HEK293 (cell line): Measurements from ENCODE around the gene DPYSL3.

Source experiments
- GLI4 ChIP-seq: fragments of 450-650 bp; formaldehyde crosslinking; IDR thresholded peaks from 2 replicates; pipeline ENCODE4 v1.5.1; 2016; ENCODE audit warnings: missing biosample characterization, missing genetic modification characterization
- SP7 ChIP-seq: fragments of 450-650 bp; formaldehyde crosslinking; IDR thresholded peaks from 2 replicates; pipeline ENCODE4 v1.5.1; 2016; ENCODE audit warnings: missing biosample characterization, missing genetic modification characterization
- ZBTB21 ChIP-seq: fragments of 450-650 bp; formaldehyde crosslinking; IDR thresholded peaks from 2 replicates; pipeline ENCODE4 v1.5.1; 2017; ENCODE audit warnings: missing biosample characterization, missing genetic modification characterization
- ZNF221 ChIP-seq: fragments of 450-650 bp; formaldehyde crosslinking; IDR thresholded peaks from 2 replicates; pipeline ENCODE4 v1.5.1; 2017; ENCODE audit warnings: missing biosample characterization, missing genetic modification characterization, borderline replicate concordance
- ZNF24 ChIP-seq: fragments of 450-650 bp; formaldehyde crosslinking; IDR thresholded peaks from 2 replicates; pipeline ENCODE4 v1.5.1; 2016; ENCODE audit warnings: missing biosample characterization, missing genetic modification characterization
- ZNF341 ChIP-seq: fragments of 450-650 bp; formaldehyde crosslinking; IDR thresholded peaks from 2 replicates; pipeline ENCODE4; 2016; ENCODE audit warnings: low read depth, missing biosample characterization, missing genetic modification characterization
- TF ChIP-seq, protein P1 (sequence below): sonication (generic); formaldehyde crosslinking; IDR thresholded peaks from 2 replicates; pipeline ENCODE4 v1.8.1; 2022; ENCODE audit warnings: mild to moderate bottlenecking, moderate library complexity, missing genetic modification reagents
- TF ChIP-seq, protein P2 (sequence below): fragments of 450-650 bp; formaldehyde crosslinking; IDR thresholded peaks from 2 replicates; pipeline ENCODE4 v1.5.1; 2016; ENCODE audit warnings: missing biosample characterization, missing genetic modification characterization
- TF ChIP-seq, protein P3 (sequence below): fragments of 450-650 bp; formaldehyde crosslinking; IDR thresholded peaks from 2 replicates; pipeline ENCODE4 v1.5.1; 2016; ENCODE audit warnings: missing biosample characterization, missing genetic modification characterization

DNA sequence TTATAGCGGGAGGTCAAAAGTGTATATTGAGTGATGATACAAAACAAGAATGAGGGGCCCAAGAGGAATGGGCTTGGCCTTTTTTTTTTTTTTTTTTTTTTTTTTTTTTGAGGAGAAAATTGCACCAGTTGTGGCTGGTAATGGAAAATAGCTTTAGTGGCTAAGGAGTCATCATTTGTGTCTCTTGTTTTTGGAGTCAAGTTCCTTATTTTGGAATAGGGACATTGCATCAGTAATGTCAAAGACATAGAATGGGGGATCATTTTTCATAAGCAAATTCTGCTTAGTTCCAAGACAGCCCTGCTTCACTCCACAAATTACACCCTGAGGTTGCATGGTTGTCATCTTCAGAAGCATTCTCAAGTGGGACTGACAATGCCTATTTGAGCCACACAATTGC lies 137.7 kb downstream of the DPYSL3 start:
- TF ChIP-seq ZNF341, result no peak
- TF ChIP-seq, protein P1, sequence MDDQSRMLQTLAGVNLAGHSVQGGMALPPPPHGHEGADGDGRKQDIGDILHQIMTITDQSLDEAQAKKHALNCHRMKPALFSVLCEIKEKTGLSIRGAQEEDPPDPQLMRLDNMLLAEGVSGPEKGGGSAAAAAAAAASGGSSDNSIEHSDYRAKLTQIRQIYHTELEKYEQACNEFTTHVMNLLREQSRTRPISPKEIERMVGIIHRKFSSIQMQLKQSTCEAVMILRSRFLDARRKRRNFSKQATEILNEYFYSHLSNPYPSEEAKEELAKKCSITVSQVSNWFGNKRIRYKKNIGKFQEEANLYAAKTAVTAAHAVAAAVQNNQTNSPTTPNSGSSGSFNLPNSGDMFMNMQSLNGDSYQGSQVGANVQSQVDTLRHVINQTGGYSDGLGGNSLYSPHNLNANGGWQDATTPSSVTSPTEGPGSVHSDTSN (CRISPR knock-in tag), result no peak
- TF ChIP-seq GLI4 (tag by site-specific recombination), result no peak
- TF ChIP-seq, protein P2, sequence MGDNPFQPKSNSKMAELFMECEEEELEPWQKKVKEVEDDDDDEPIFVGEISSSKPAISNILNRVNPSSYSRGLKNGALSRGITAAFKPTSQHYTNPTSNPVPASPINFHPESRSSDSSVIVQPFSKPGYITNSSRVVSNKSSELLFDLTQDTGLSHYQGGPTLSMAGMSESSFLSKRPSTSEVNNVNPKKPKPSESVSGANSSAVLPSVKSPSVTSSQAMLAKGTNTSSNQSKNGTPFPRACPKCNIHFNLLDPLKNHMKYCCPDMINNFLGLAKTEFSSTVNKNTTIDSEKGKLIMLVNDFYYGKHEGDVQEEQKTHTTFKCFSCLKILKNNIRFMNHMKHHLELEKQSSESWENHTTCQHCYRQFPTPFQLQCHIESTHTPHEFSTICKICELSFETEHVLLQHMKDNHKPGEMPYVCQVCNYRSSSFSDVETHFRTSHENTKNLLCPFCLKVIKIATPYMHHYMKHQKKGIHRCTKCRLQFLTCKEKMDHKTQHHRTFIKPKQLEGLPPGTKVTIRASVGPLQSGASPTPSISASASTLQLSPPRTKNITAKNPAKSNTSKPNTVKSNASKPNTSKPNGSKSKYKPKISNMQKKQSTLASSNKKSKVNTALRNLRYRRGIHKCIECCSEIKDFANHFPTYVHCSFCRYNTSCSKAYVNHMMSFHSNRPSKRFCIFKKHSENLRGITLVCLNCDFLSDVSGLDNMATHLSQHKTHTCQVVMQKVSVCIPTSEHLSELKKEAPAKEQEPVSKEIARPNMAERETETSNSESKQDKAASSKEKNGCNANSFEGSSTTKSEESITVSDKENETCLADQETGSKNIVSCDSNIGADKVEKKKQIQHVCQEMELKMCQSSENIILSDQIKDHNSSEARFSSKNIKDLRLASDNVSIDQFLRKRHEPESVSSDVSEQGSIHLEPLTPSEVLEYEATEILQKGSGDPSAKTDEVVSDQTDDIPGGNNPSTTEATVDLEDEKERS (tag by site-specific recombination), result no peak
- TF ChIP-seq ZBTB21 (tag by site-specific recombination), result no peak
- TF ChIP-seq ZNF24 (tag by site-specific recombination), result no peak
- TF ChIP-seq, protein P3, sequence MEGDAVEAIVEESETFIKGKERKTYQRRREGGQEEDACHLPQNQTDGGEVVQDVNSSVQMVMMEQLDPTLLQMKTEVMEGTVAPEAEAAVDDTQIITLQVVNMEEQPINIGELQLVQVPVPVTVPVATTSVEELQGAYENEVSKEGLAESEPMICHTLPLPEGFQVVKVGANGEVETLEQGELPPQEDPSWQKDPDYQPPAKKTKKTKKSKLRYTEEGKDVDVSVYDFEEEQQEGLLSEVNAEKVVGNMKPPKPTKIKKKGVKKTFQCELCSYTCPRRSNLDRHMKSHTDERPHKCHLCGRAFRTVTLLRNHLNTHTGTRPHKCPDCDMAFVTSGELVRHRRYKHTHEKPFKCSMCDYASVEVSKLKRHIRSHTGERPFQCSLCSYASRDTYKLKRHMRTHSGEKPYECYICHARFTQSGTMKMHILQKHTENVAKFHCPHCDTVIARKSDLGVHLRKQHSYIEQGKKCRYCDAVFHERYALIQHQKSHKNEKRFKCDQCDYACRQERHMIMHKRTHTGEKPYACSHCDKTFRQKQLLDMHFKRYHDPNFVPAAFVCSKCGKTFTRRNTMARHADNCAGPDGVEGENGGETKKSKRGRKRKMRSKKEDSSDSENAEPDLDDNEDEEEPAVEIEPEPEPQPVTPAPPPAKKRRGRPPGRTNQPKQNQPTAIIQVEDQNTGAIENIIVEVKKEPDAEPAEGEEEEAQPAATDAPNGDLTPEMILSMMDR (tag by site-specific recombination), result no peak
- TF ChIP-seq ZNF221, result no peak
- TF ChIP-seq SP7 (tag by site-specific recombination), result no peak
